Breast epithelium (tissue), 4 donors: ENCODE data around the gene AEN. TPM values are rescaled to one million over a fixed set of nuclear protein-coding genes. Genes with fewer than 3 reads are reported as not detected.

Experiments
- DNase-seq, 2 donors: peaks; one replicate each; pipeline ENCODE4 v3.0.0-alpha.2; 2019; ENCODE audit warnings: low spot score in 2 of 2
- H3K27ac ChIP-seq, 2 donors: fragments of 200-600 bp; sonication (generic) in 1 of 2; one replicate each; pipeline ENCODE4 v1.5.1; 2016 to 2019; ENCODE audit warnings: mild to moderate bottlenecking in 1 of 2
- H3K27me3 ChIP-seq, 2 donors: fragments of 200-600 bp; sonication (generic) in 1 of 2; one replicate each; pipeline versions ENCODE4 v1.5.1 to v1.6.0; 2017 to 2019; ENCODE audit warnings: control low read depth in 1 of 2, mild to moderate bottlenecking in 1 of 2
- H3K36me3 ChIP-seq: fragments of 200-600 bp; one replicate; pipeline ENCODE4 v1.5.1; 2019
- H3K4me1 ChIP-seq, 2 donors: fragments of 200-600 bp; sonication (generic); one replicate each; pipeline ENCODE4 v1.5.1; 2016 to 2019; ENCODE audit warnings: control low read depth in 1 of 2
- H3K4me3 ChIP-seq, 3 donors: fragments of 200-600 bp; sonication (generic); 1 replicate in 2 of 3; 2 replicates in 1 of 3; pipeline ENCODE4 v1.5.1; 2016 to 2019; ENCODE audit warnings: mild to moderate bottlenecking in 3 of 3, moderate library complexity in 2 of 3
- H3K9me3 ChIP-seq, 2 donors: fragments of 200-600 bp; sonication (generic) in 1 of 2; one replicate each; pipeline ENCODE4 v1.5.1; 2016 to 2019; ENCODE audit warnings: control low read depth in 1 of 2
- CTCF ChIP-seq, 3 donors: fragments of 450-650 bp; IDR thresholded peaks; one replicate each; pipeline ENCODE4 v1.5.1; 2016 to 2017; ENCODE audit warnings: antibody characterized with exemption in 3 of 3, mild to moderate bottlenecking in 3 of 3, moderate library complexity in 3 of 3
- POLR2A ChIP-seq: fragments of 450-650 bp; IDR thresholded peaks from one replicate; pipeline ENCODE4 v1.6.1; 2016; ENCODE audit warnings: antibody characterized with exemption, mild to moderate bottlenecking, moderate library complexity
- POLR2AphosphoS5 ChIP-seq, 3 donors: sonication (generic); formaldehyde crosslinking; IDR thresholded peaks; one replicate each; pipeline ENCODE4 v1.6.1; 2017; ENCODE audit warnings: antibody characterized with exemption in 3 of 3
- intact Hi-C: fragments of 100-400 bp; cut with DNase I; formaldehyde crosslinking; loops from one replicate; pipeline ENCODE4 v1.15.1; 2023; ENCODE audit warnings: low total_unique reads
- total RNA-seq, 3 donors: library from RNA; depleted of rRNA; stranded (reverse); fragments of >200 nt; gene quantifications; one replicate each; pipeline ENCODE4 v1.1.0, GENCODE V29; 2016

AEN gene
- total RNA-seq, 3 donors from 2014 or later, result 11.7 to 21.6 (median 18.1) TPM

DNA sequence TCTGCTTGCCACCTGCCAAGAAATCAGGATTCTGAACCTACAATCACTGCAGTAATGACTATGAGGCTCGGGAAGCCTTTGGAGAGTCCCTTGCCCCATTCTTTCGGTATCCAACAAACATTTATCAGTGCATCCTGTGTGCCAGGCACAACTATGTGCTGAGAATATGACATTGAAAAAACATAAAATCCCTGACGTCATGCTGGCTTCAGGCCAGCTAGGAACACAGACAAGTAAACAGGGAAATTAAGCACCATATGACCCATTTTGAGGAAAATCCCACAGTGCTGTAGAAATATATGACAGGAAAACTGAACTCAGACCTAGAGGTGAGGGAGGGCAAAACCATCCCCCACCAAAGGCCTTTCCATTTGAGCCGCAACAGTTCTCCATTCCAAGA is 40.6 kb upstream of the AEN start:
- no peaks in the 10 kb centered on the region for H3K27me3 ChIP-seq
- H3K9me3 ChIP-seq, result peaks cover 0 to 4% of the 10 kb centered on the region in 2 donors
- no peak overlapping the region for H3K27ac ChIP-seq
- intact Hi-C loops, result no loop called here
- no peak for DNase-seq
- no peaks in the 10 kb centered on the region for H3K4me1 ChIP-seq
- no peak overlapping the region for H3K4me3 ChIP-seq
- TF ChIP-seq POLR2A (no peak), POLR2AphosphoS5 (IDR thresholded peaks at IDR 0.05) (no peak), CTCF (IDR thresholded peaks at IDR 0.05) (no peak)
- H3K36me3 ChIP-seq, result no peaks in the 10 kb centered on the region

- Histone ChIP-seq H3K27ac (no peak overlapping the region), H3K4me1 (no peaks in the 10 kb centered on the region), H3K9me3 (peaks cover 0 to 4% of the 10 kb centered on the region in 2 donors), H3K27me3 (no peaks in the 10 kb centered on the region), H3K36me3 (no peaks in the 10 kb centered on the region), H3K4me3 (no peak overlapping the region)
- intact Hi-C loops, result no loop called here
- TF ChIP-seq POLR2AphosphoS5 (IDR thresholded peaks at IDR 0.05), result no peak
- TF ChIP-seq CTCF (IDR thresholded peaks at IDR 0.05), result no peak
- TF ChIP-seq POLR2A, result no peak
- DNase-seq, result no peak
Observed at GRCh38 chr15:88586401-88587162, 34.6 kb upstream of the AEN start.

DNA sequence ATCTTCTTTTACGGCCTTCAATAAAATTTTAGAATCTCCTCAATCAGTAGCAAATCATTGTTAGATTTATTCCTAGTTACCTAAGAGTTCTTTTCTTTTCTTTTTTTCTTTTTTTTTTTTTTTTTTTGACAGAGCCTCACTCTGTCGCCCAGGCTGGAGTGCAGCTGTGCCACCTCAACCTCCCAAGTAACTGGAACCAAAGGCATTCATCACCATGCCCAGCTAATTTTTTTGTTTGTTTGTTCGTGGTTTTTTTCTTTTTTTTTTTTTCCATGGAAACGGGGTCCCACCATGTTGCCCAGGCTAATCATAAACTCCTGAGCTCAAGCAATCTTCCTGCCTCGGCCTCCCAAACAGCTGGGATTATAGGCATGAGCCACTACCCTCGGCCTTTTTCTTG is 30.4 kb upstream of the AEN start:
- Histone ChIP-seq H3K27me3 (no peaks in the 10 kb centered on the region), H3K36me3 (no peaks in the 10 kb centered on the region), H3K9me3 (no peaks in the 10 kb centered on the region), H3K4me1 (no peaks in the 10 kb centered on the region), H3K4me3 (no peak overlapping the region), H3K27ac (no peak overlapping the region)
- DNase-seq, result no peak
- intact Hi-C loops, result no loop called here
- TF ChIP-seq POLR2A (no peak), CTCF (IDR thresholded peaks at IDR 0.05) (no peak), POLR2AphosphoS5 (IDR thresholded peaks at IDR 0.05) (no peak)

DNA sequence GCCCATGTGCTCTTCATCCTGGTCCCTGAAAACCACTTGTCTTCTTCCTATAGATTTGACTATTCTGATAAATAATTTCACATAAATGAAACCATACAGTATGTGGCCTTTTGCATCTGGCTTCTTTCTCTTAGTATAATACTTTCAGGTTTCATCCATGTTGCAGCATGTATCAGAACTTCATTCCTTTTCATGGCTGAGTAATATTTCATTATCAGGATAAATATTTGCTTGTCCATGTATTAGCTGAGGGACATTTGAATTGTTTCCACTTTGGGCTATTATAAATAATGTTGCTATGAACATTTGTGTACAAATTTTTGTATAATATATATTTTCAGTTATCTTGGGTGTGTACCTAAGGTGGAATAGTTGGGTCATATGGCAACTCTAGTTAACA is 29.8 kb upstream of the AEN start:
- Histone ChIP-seq H3K27me3 (no peaks in the 10 kb centered on the region), H3K27ac (no peak overlapping the region), H3K4me1 (no peaks in the 10 kb centered on the region), H3K36me3 (no peaks in the 10 kb centered on the region), H3K4me3 (no peak overlapping the region), H3K9me3 (no peaks in the 10 kb centered on the region)
- no peak for DNase-seq
- no peak for TF ChIP-seq POLR2A
- no peak for TF ChIP-seq CTCF (IDR thresholded peaks at IDR 0.05)
- TF ChIP-seq POLR2AphosphoS5 (IDR thresholded peaks at IDR 0.05), result no peak
- intact Hi-C loops, result no loop called here

DNA sequence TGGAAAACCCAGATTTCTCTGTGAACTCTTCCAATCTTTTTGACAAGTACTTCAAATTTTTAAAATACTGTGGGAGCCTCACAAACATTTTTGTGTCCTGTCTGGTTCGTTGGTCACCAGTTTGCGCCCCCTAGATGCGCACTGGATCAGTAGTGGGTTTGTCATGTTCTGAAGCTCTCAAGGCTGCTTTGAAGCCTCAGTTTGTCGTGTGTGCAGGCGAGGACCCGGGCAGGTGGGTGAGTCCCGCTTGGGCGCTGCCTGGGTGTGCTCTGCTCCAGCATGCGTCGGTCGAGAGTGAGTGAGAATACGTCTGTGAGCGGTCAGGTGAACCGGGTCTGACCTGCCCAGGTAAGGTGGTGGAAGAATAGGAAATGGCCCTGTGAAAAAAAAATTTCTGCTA is 17.3 kb upstream of the AEN start:
- no peak for DNase-seq
- H3K4me1 ChIP-seq, result peaks cover 0 to 8% of the 10 kb centered on the region in 2 donors
- peaks cover 6 to 51% of the 10 kb centered on the region in 2 donors for H3K27me3 ChIP-seq
- TF ChIP-seq POLR2AphosphoS5 (IDR thresholded peaks at IDR 0.05) (no peak), CTCF (IDR thresholded peaks at IDR 0.05) (no peak), POLR2A (no peak)
- H3K27ac ChIP-seq, result no peak overlapping the region
- no peaks in the 10 kb centered on the region for H3K36me3 ChIP-seq
- no peak overlapping the region for H3K4me3 ChIP-seq
- intact Hi-C loops, result no loop called here
- H3K9me3 ChIP-seq, result no peaks in the 10 kb centered on the region
